HG03460 (cell line): ENCODE data around the gene ALG6.
"Not testable (repeated sequence)": the region's sequence is repeated elsewhere in the genome, so short reads cannot be mapped to it uniquely, and the experiment has no call there.

Experiments
- ATAC-seq: cut with Tn5 transposase; IDR thresholded peaks from one replicate; pipeline ENCODE4 v1.9.1; 2021; ENCODE audit not compliant: unreplicated experiment

ALG6 gene

GRCh38 chr1:63328122-63328521 is 39.3 kb upstream of the ALG6 start:
- ATAC-seq: no peak

- ATAC-seq: no peak
Measured at GRCh38 chr1:63328781-63329180, 38.6 kb upstream of the ALG6 start.

GRCh38 chr1:63329621-63330330 is 37.7 kb upstream of the ALG6 start:
- ATAC-seq: no peak

- ATAC-seq: no peak
Measured at GRCh38 chr1:63330331-63330916, 37.0 kb upstream of the ALG6 start.

- no peak for ATAC-seq
Measured at GRCh38 chr1:63342402-63342801, 25.0 kb upstream of the ALG6 start.

- ATAC-seq: no peak
Measured at GRCh38 chr1:63343922-63344321, 23.5 kb upstream of the ALG6 start.

GRCh38 chr1:63350320-63350719 is 17.1 kb upstream of the ALG6 start:
- no peak for ATAC-seq

GRCh38 chr1:63352736-63353135 is 14.7 kb upstream of the ALG6 start:
- ATAC-seq: no peak

- ATAC-seq: not testable (repeated sequence)
Measured at GRCh38 chr1:63356234-63356633, 11.2 kb upstream of the ALG6 start.

- no peak for ATAC-seq
Measured at GRCh38 chr1:63359561-63359960, 7.9 kb upstream of the ALG6 start.

GRCh38 chr1:63362073-63362472 is 5.4 kb upstream of the ALG6 start:
- ATAC-seq: no peak

- no peak for ATAC-seq
Measured at GRCh38 chr1:63362578-63362977, 4.8 kb upstream of the ALG6 start.

GRCh38 chr1:63363014-63363413 is 4.4 kb upstream of the ALG6 start:
- ATAC-seq: no peak

- no peak for ATAC-seq
Measured at GRCh38 chr1:63366908-63367214, 566 bp upstream of the ALG6 start.

- no peak for ATAC-seq
Measured at GRCh38 chr1:63368131-63368530, 704 bp downstream of the ALG6 start.

GRCh38 chr1:63379583-63379982 is 12.2 kb downstream of the ALG6 start:
- no peak for ATAC-seq

GRCh38 chr1:63381741-63382140 is 14.3 kb downstream of the ALG6 start:
- no peak for ATAC-seq

GRCh38 chr1:63401945-63402344 is 34.5 kb downstream of the ALG6 start:
- ATAC-seq: no peak

GRCh38 chr1:63403386-63403785 is 36.0 kb downstream of the ALG6 start:
- ATAC-seq: no peak

- ATAC-seq: no peak
Measured at GRCh38 chr1:63405021-63405420, 37.6 kb downstream of the ALG6 start.

- ATAC-seq: no peak
Measured at GRCh38 chr1:63405987-63406386, 38.6 kb downstream of the ALG6 start.

- ATAC-seq: no peak
Measured at GRCh38 chr1:63407002-63407401, 39.6 kb downstream of the ALG6 start.

- ATAC-seq: no peak
Measured at GRCh38 chr1:63408331-63408730, 40.9 kb downstream of the ALG6 start.
